Activated T-cell treated with anti-CD3 and anti-CD28 coated beads for 24 hours (primary cell): Measurements from ENCODE around the gene RABGAP1.

Experiments used
- DNase-seq: peaks from one replicate; pipeline ENCODE4 v3.0.0-alpha.2; 2020; ENCODE audit warnings: low read depth

Gene RABGAP1

DNA sequence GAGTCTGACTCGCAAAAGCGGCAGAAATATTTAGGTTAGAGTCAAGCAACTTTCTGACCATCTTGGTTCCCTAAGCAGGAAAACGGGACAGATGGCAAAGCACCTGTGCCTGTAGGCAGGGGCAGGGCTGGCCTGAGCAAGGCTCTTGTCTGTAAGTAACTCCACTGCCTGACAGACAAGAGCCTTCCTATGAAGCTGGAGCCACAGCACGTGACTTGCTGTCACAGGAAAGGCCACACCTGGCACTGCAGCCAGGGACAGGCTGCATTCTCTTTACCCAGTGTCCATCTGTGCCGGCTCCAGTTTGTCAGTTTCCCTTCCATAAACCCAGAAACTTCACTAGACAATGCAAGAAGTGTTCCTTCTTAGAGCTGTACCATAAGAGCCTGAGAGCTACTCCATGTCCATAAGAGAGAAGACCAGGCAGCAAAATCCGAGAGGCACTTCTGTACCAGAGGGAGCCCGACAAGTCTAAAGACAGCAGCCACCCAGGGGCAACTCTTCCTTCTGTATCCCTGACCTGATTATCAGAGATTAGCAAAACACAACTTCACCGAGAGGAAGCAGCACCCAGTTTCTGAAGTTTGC is 170.7 kb downstream of the RABGAP1 start:
- DNase-seq: no peak

- no peak for DNase-seq
Observed at GRCh38 chr9:123112015-123112975, 171.5 kb downstream of the RABGAP1 start.

DNA sequence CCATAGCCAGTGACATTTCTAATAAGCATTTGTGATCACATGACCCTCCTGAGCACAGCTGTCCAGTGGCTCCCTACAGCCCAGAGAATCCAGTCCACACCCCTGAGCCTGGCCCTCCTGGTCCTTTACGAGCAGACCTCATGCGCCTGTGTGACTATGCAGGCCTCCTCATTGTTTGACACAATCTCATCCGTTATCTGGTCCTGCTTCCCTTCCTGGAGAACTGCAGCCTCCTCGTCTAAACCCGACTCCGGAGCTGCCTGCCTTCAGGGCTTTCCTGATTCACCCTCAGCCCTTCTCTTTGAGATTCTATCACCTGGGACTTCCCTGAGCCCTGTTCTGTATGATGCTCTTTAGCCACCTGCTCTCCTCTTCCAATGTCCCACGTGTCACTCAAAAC is 172.4 kb downstream of the RABGAP1 start:
- DNase-seq: no peak

GRCh38 chr9:123115146-123115913 is 174.5 kb downstream of the RABGAP1 start:
- DNase-seq: no peak

- DNase-seq: no peak
Observed at GRCh38 chr9:123116036-123116435, 175.2 kb downstream of the RABGAP1 start.

DNA sequence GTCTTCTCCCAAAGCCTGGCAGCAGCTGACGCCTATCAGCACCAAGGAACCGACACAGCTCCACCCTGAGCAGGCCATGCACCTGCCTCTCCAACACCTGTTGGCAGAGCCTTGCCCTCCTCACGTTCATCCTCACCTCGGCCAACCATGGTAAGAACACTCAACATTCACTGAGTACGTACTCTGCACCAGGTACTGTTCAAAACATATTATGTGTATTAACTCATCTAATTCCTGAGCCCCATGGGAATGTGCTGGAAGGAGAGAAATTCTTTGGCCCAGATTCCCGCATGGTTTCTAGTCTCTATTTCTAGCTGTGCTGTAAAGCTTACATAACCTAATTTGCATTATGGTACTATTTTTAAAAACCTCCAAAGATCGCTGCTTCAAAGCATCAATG is 178.7 kb downstream of the RABGAP1 start:
- DNase-seq: no peak

- DNase-seq: no peak
Observed at GRCh38 chr9:123120131-123120530, 179.3 kb downstream of the RABGAP1 start.

- no peak for DNase-seq
Observed at GRCh38 chr9:123120953-123121352, 180.1 kb downstream of the RABGAP1 start.

DNA sequence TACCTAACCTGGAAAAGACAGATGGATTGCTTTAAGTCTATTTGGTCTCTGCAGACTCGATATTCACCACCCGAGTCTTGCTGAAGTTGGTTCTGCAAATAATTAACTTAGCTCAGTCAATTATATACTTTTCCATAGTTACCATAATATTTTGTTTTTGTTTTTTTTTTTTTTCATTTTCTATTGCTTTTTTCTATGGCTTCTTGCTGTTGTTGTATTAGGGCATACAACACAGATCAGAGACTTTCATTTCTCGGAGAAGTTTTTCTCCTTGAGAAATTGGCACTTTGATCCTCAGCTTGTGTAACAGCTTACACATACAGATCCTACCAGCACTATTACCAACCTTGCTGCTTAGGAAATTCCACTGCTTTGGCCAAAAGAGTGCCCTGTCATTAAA is 180.6 kb downstream of the RABGAP1 start:
- no peak for DNase-seq

DNA sequence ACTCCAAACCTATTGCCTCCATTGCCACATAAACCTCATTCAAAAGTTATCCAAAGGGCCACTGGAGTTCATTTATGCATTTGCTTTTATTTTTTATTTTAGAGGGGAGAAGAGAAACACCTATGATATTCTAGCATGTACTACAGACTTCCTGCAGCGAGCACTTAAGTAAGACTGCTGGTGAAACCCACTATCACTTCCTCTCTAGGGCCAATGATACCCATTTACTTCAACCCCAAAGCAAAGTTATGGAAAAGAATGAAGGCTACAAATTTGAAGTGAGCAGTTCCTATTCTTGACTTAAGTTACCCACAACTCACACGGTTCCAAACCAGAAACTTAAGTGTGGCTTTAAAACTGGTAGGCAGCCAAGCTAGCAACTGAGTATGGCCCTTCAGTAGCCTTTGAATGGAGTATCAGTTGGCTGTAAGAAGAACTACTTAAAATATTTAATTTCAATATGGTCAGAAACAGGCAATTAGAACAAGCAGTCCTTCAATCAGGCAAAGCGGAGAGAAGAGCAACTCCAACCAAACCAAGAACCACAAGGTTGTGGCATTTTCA is 186.8 kb downstream of the RABGAP1 start:
- no peak for DNase-seq

DNA sequence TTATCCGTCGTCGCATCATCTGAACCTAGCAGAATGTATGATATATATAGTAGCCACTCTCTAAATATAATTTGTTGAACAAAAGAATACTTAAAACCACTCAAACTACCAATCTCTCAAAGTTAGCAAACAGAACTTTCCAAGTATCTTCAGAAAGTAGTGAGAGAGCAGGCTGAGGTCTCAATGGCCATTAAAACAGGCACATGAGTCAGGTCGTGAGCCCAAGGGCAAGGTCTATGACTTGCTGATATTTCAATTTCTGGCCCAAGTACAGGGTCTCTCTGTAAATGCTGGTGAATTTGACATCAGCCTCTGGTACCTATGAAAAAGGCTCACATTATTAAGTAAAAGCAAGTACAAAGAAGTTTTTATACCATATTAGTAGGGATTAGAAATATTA is 187.8 kb downstream of the RABGAP1 start:
- no peak for DNase-seq

DNA sequence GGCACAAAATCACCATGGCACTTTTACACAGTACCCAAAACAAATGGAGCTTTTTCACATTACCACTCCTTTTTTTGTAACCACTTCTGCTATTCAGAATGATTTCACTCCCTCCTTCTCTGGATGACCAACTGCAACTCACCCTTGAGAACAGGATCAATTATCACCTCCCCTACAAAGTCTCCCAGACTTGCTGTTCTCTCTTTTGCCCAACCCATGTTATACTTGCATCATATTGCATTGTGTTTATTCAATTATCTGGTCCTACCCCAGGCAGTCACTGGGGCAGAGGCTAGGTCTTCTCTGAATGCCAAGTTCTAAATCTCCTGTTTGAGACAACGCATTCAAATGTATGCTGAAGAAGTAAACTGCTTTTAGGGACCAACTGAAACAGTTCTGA is 188.6 kb downstream of the RABGAP1 start:
- no peak for DNase-seq

DNA sequence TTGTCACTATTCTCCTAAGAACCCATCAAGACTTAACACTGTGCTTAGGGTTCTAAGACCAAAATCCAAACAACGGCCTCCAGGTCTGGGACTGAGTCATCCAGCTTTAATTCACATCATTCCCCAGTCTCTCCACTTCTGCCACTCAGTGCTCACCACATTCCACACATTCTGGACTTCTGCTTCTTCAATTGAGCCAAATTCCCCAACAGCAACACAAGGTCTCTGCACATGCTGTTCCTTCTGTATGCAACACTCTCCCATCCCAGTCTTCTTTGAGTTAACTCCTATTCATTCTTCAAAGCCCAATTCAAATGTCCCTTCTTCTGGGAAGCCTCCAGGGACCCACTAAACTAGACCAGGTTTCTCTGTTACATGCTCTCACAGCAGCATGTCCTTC is 190.4 kb downstream of the RABGAP1 start:
- no peak for DNase-seq

DNA sequence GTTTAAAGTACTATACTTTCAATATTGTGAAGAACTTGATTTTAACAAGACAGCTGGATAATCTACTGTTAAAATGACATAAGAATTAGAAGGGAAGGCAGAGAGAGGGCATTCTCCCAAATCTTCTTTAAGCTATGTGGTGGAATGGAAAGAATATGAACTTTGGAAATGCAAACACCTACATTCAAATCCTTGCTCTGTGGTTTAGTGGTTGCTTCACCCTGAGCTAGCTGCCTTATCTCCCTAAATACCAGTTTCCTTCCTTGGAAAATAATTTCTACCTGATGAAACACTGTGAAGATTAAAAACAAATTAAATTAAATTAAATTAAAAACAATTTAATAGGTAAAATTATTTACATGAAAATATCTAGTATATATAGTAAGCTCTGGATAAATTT is 191.2 kb downstream of the RABGAP1 start:
- no peak for DNase-seq

DNA sequence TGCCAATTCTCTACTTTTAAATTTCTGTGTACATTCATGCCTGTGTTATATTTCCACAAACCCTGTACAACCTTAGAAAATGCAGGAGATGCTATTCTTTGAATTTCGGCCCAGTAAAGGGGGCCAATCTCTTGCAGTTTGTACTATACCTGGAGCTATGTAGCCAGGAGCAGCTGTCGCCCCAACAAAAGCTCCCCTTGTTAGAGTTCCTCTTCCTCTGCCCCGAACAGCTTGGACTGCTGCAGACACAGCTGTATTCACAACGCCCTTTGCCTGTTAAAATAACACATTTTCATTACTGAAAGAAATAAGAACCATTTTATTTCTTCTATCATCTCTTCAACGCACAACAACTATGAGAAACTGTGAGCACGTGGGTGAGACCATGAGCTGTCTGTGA is 191.9 kb downstream of the RABGAP1 start:
- DNase-seq: no peak

DNA sequence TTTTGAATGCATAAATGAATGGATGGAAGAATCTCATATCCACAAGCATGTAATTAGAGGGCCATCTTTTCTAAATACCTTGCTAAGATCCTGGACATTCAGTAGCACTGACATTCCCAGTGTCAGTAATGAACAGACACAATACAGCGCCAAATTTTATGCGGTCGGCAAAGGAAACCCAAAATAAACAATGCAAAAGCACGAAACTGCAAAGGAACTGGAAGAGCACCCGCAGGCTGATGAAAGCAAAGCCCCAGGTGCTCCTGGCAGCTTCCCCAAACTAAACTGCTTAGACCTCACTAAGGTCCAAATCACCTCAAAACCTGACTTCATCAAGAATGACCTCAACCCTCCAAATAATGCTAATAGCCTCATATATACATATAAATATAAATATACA is 194.6 kb downstream of the RABGAP1 start:
- no peak for DNase-seq

DNA sequence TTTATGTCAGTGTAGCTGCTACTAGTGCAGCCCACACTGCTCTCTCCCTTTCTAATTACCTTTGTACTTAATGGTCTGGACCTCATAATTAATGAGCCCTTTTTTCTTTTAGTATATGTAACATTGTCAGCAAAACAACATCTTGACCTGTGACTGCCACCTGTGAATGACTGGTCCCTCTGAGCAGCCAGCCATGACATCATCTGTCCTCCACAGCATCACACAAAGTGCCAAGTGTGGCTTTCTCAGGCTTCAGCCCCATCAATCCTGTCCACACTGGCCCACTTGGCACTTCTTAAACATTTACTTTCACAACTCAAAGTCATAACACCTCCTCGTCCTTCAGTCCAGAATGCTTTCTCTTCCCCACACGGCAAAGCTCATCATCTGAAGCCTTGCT is 197.3 kb downstream of the RABGAP1 start:
- DNase-seq: no peak

DNA sequence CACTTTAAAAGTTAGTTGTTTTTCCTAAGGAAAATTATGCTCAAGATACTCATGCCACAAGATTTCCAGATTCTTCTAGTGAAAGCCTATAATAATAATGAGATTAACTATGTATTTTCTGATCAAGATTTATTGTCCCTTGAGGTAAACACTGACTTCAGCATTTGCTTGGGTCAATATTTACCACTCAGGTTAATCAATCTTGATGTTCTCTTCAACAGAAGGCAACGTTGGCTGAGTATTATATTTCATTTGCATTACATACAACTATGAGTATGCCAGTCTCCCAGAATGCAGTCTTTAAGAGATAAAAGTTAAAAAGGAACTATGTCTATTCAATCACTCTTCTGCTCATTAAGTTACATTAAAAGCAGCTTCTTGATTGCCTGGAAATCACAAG is 208.2 kb downstream of the RABGAP1 start:
- no peak for DNase-seq

DNA sequence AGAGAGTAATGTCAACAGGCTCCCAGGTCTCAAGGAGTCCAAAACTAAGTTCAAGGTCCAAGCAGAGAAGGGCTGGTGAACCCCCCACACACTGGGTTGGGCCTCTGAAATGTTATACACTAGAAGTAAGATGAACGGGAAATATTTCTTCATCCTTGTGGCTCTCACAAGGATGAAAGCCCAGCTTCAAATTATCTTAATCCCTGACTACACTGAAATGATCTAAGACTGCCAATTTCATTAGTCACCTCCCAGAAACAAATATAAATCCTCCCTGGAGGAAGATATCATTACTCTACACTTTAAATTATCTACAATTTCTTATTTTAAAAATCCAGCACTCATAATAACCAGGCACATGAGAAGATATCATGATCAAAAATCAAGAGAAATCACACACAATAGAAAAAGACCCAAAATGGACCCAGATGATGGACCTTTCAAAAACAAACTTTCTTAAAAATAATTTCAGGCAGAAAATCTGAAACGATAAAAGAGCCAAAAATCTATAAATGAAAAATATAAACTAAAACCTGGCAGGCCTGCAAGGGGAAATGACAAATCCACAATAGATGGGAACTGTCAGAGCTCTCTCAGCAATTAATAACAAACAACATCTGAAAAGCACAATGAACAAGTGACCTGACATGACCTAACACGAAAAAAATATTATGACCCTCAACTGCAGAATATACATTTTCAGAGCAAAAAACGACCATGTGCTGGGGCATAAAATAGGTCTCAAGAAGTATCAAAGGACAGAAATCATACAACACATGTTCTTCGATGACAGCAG is 210.1 kb downstream of the RABGAP1 start:
- DNase-seq: no peak
